SK-N-SH treated with all-trans-retinoic acid at 6 μM for 48 hours (cell line): ENCODE data around the gene REPS2.

Experiments
- ESRRG ChIP-seq: fragments of 250-450 bp; sonication (Bioruptor Pico); IDR thresholded peaks from 2 replicates; pipeline ENCODE4 v1.6.1; 2021; ENCODE audit warnings: mild to moderate bottlenecking
- SNAI2 ChIP-seq: fragments of 250-450 bp; sonication (Bioruptor Pico); IDR thresholded peaks from 2 replicates; pipeline ENCODE4 v1.5.0; 2020; ENCODE audit warnings: mild to moderate bottlenecking, moderate library complexity
- ZFP3 ChIP-seq: fragments of 250-450 bp; sonication (Bioruptor Pico); IDR thresholded peaks from 2 replicates; pipeline ENCODE4 v1.5.0; 2020; ENCODE audit warnings: mild to moderate bottlenecking, moderate library complexity

DNA sequence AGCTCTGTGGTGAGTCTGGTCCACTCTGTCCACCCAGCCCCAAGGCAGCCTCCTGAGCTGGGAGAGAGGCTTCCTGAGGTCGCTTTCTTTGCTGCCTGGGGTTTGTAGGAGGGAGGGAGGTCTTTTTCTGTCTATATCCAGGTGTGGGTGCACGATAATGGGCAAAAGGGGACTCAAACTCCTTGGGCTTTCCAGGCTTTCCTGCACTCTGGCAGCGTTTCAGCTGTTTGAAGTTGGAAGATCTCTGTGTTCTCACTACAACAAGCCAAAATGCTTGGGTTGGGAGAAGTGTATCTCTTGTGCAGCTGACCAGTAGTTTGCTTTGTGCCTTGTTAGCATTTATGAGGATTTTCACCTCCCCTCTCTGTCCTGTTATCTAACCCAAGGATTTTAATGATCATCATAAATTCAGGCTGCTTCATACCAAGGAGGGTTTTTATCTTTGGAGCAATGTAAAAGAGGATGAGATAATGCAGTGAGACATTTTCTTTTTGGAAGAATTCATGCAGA lies 126.3 kb downstream of the REPS2 start:
- no peak for TF ChIP-seq ZFP3 (CRISPR knock-in tag)
- TF ChIP-seq ESRRG (CRISPR knock-in tag): no peak
- TF ChIP-seq SNAI2 (CRISPR knock-in tag): no peak
